ENCODE data around the gene HSPA12A. TPM values are rescaled to one million over a fixed set of nuclear protein-coding genes. Genes with fewer than 3 reads are reported as not detected.

The HSPA12A gene
- total RNA-seq, 2 experiments from 2014 or later: 0.49 TPM; not detected in 1

GRCh38 chr10:116706281-116706680 is 36.1 kb downstream of the HSPA12A start:
- ATAC-seq (ENCODE audit: poor library complexity) (no peak), DNase-seq (no peak)
- no peaks in the 10 kb centered on the region for H3K4me1 Mint-ChIP-seq (ENCODE audit: low read depth)
- H3K9me3 Mint-ChIP-seq: no peaks in the 10 kb centered on the region
- TF ChIP-seq CTCF (IDR thresholded peaks at IDR 0.05): no peak
- peaks cover 82% of the 10 kb centered on the region for H3K27me3 Mint-ChIP-seq
- H3K9me3 ChIP-seq (ENCODE audit: control insufficient read depth in 1 of 2, insufficient read depth in 1 of 2, low read length in 2 of 2): peaks cover 0 to 16% of the 10 kb centered on the region in 2 experiments
- H3K27ac Mint-ChIP-seq: no peak overlapping the region
- H3K36me3 Mint-ChIP-seq (ENCODE audit: low read depth): no peaks in the 10 kb centered on the region
- H3K27me3 ChIP-seq (ENCODE audit: control insufficient read depth in 1 of 2, insufficient read depth in 2 of 2, low read length in 2 of 2): peaks cover 5 to 9% of the 10 kb centered on the region in 2 experiments
- ChIA-PET POLR2A (no interaction called here), CTCF (no interaction called here)
- no peak overlapping the region for H3K27ac ChIP-seq (ENCODE audit: low read depth in 1 of 2, low read length in 2 of 2)
- H3K4me3 Mint-ChIP-seq: no peak overlapping the region
- no peaks in the 10 kb centered on the region for H3K4me1 ChIP-seq (ENCODE audit: insufficient read depth, low read length)
- intact Hi-C loops (cut with DNase I, micrococcal nuclease): no loop called here
- no peak overlapping the region for H3K4me3 ChIP-seq (ENCODE audit: low read length)
- H3K36me3 ChIP-seq (ENCODE audit: insufficient read depth, low read length): no peaks in the 10 kb centered on the region

GRCh38 chr10:116705498-116705897 is 36.9 kb downstream of the HSPA12A start:
- DNase-seq (no peak), ATAC-seq (ENCODE audit: poor library complexity) (no peak)
- TF ChIP-seq CTCF (IDR thresholded peaks at IDR 0.05): no peak
- Histone ChIP-seq H3K4me3 (ENCODE audit: low read length) (no peak overlapping the region), H3K9me3 (ENCODE audit: control insufficient read depth in 1 of 2, insufficient read depth in 1 of 2, low read length in 2 of 2) (peaks cover 0 to 16% of the 10 kb centered on the region in 2 experiments), H3K27ac (ENCODE audit: low read depth in 1 of 2, low read length in 2 of 2) (no peak overlapping the region), H3K36me3 (ENCODE audit: insufficient read depth, low read length) (no peaks in the 10 kb centered on the region), H3K27me3 (ENCODE audit: control insufficient read depth in 1 of 2, insufficient read depth in 2 of 2, low read length in 2 of 2) (peaks cover 5 to 9% of the 10 kb centered on the region in 2 experiments), H3K4me1 (ENCODE audit: insufficient read depth, low read length) (no peaks in the 10 kb centered on the region)
- Mint-ChIP-seq H3K4me1 (ENCODE audit: low read depth) (no peaks in the 10 kb centered on the region), H3K36me3 (ENCODE audit: low read depth) (no peaks in the 10 kb centered on the region), H3K4me3 (no peak overlapping the region), H3K27me3 (peaks cover 81% of the 10 kb centered on the region), H3K27ac (no peak overlapping the region), H3K9me3 (no peaks in the 10 kb centered on the region)
- ChIA-PET CTCF (no interaction called here), POLR2A (no interaction called here)
- intact Hi-C loops (cut with DNase I, micrococcal nuclease): no loop called here

GRCh38 chr10:116704926-116705325 is 37.4 kb downstream of the HSPA12A start:
- Histone ChIP-seq H3K4me1 (ENCODE audit: insufficient read depth, low read length) (no peaks in the 10 kb centered on the region), H3K27me3 (ENCODE audit: control insufficient read depth in 1 of 2, insufficient read depth in 2 of 2, low read length in 2 of 2) (peaks cover 5 to 9% of the 10 kb centered on the region in 2 experiments), H3K9me3 (ENCODE audit: control insufficient read depth in 1 of 2, insufficient read depth in 1 of 2, low read length in 2 of 2) (peaks cover 0 to 16% of the 10 kb centered on the region in 2 experiments), H3K36me3 (ENCODE audit: insufficient read depth, low read length) (no peaks in the 10 kb centered on the region), H3K27ac (ENCODE audit: low read depth in 1 of 2, low read length in 2 of 2) (no peak overlapping the region), H3K4me3 (ENCODE audit: low read length) (no peak overlapping the region)
- Mint-ChIP-seq H3K4me3 (no peak overlapping the region), H3K9me3 (no peaks in the 10 kb centered on the region), H3K27ac (no peak overlapping the region), H3K36me3 (ENCODE audit: low read depth) (no peaks in the 10 kb centered on the region), H3K27me3 (peaks cover 80% of the 10 kb centered on the region), H3K4me1 (ENCODE audit: low read depth) (no peaks in the 10 kb centered on the region)
- TF ChIP-seq CTCF (IDR thresholded peaks at IDR 0.05): no peak
- ChIA-PET CTCF (no interaction called here), POLR2A (no interaction called here)
- no peak for ATAC-seq (ENCODE audit: poor library complexity)
- no peak for DNase-seq
- intact Hi-C loops (cut with DNase I, micrococcal nuclease): no loop called here

Measured in CD4-positive, alpha-beta T cell (primary cell).